K562 (cell line): ENCODE results near the gene CYP2R1. TPM values are rescaled to one million over a fixed set of nuclear protein-coding genes. Genes with fewer than 3 reads are reported as not detected.

Source experiments
- FOXM1 ChIP-seq, 2 experiments: fragments of 450-650 bp in 1 of 2; sonication (generic) in 1 of 2; formaldehyde crosslinking in 1 of 2; IDR thresholded peaks; 2 replicates each; pipeline versions ENCODE4 v1.6.1 to v1.9.0; 2017 to 2022; ENCODE audit warnings: low read depth in 2 of 2, mild to moderate bottlenecking in 2 of 2, missing genetic modification reagents in 1 of 2, moderate library complexity in 1 of 2
- HDAC8 ChIP-seq: fragments of 450-650 bp; IDR thresholded peaks from 2 replicates; pipeline ENCODE4 v1.6.1; 2016; ENCODE audit warnings: mild to moderate bottlenecking, missing genetic modification characterization, moderate library complexity, missing compliant biosample characterization
- HINFP ChIP-seq: fragments of 450-650 bp; conservative IDR thresholded peaks from 2 replicates; pipeline ENCODE4 v1.6.1; 2016; ENCODE audit warnings: missing genetic modification characterization, low read depth, mild to moderate bottlenecking, control low read depth, missing compliant biosample characterization
- LCOR ChIP-seq: sonication (generic); formaldehyde crosslinking; IDR thresholded peaks from 2 replicates; pipeline ENCODE4 v1.8.0; 2022; ENCODE audit warnings: mild to moderate bottlenecking, missing genetic modification reagents
- NFYB ChIP-seq: IDR thresholded peaks from 2 replicates; pipeline ENCODE4 v1.6.1; 2011; ENCODE audit warnings: mild to moderate bottlenecking, moderate library complexity; ENCODE audit not compliant: insufficient read length; ENCODE audit errors: extremely low read depth
- PATZ1 ChIP-seq: fragments of 250-450 bp; sonication (Bioruptor Pico); IDR thresholded peaks from 2 replicates; pipeline ENCODE4 v1.5.0; 2020; ENCODE audit warnings: mild to moderate bottlenecking, borderline replicate concordance
- PCBP1 ChIP-seq: fragments of 200-400 bp; formaldehyde crosslinking; IDR thresholded peaks from 2 replicates; pipeline ENCODE4 v1.6.1; 2018; ENCODE audit warnings: mild to moderate bottlenecking, low read depth, low read length; ENCODE audit not compliant: poor library complexity, severe bottlenecking
- RBM14 ChIP-seq: fragments of 200-400 bp; formaldehyde crosslinking; IDR thresholded peaks from 2 replicates; pipeline ENCODE4 v1.6.1; 2018; ENCODE audit warnings: low read depth, mild to moderate bottlenecking, low read length, moderate library complexity, borderline replicate concordance; ENCODE audit not compliant: insufficient read depth
- SNIP1 ChIP-seq: fragments of 450-650 bp; IDR thresholded peaks from 2 replicates; pipeline ENCODE4 v1.7.1; 2017; ENCODE audit warnings: low read depth, mild to moderate bottlenecking
- SRF ChIP-seq, 2 experiments: fragments of 250-450, 450-650 bp in 1 of 2; sonication (Bioruptor Pico) in 1 of 2; sonication (generic) in 1 of 2; formaldehyde crosslinking; IDR thresholded peaks; 2 replicates each; pipeline versions ENCODE4 v1.5.0 to v1.5.1; 2020 to 2022; ENCODE audit warnings: mild to moderate bottlenecking in 1 of 2, missing genetic modification reagents in 1 of 2
- ZNF217 ChIP-seq: sonication (generic); formaldehyde crosslinking; IDR thresholded peaks from 2 replicates; pipeline ENCODE4 v1.8.0; 2022; ENCODE audit warnings: mild to moderate bottlenecking, missing genetic modification reagents
- ZNF408 ChIP-seq: fragments of 250-450 bp; sonication (Bioruptor Pico); IDR thresholded peaks from 2 replicates; pipeline ENCODE4 v1.4.0; 2020; ENCODE audit warnings: low read depth, mild to moderate bottlenecking, moderate library complexity
- ZNF444 ChIP-seq: fragments of 250-450 bp; sonication (Bioruptor Pico); IDR thresholded peaks from 2 replicates; pipeline ENCODE4 v1.4.0; 2020; ENCODE audit warnings: mild to moderate bottlenecking, moderate library complexity
- polyA plus RNA-seq, 8 experiments: library from polyadenylated mRNA; depleted of rRNA in 4 of 8; stranded (reverse) in 5 of 8; unstranded in 3 of 8; fragments of >200 nt; fragmentation: Nextera tagmentation in 2 of 8; fragmentation: Illumina TruSeq in 1 of 8; extraction: Ambion mirVana in 2 of 8; extraction: Trizol in 1 of 8; gene quantifications; 2 replicates each; pipeline versions ENCODE4 v1.2.1 to v1.2.3, GENCODE V29; 2011 to 2014; ENCODE audit warnings: inconsistent platforms in 1 of 8, missing spikeins in 1 of 8
- total RNA-seq, 7 experiments: library from RNA; depleted of rRNA in 6 of 7; stranded (reverse); fragments of >200 nt in 6 of 7; fragmentation: Illumina TruSeq in 2 of 7; extraction: Trizol in 2 of 7; gene quantifications; 2 replicates each; pipeline versions ENCODE4 v1.2.1 to v1.2.3, GENCODE V29; 2011 to 2021; ENCODE audit warnings: low replicate concordance in 1 of 7
- TF ChIP-seq, protein P1 (sequence below): sonication (generic); formaldehyde crosslinking; IDR thresholded peaks from 2 replicates; pipeline ENCODE4 v1.4.0; 2020; ENCODE audit warnings: mild to moderate bottlenecking, missing genetic modification reagents
- TF ChIP-seq, protein P2 (sequence below): fragments of 450-650 bp; IDR thresholded peaks from 2 replicates; pipeline ENCODE4 v1.6.1; 2016

CYP2R1 gene
- total and polyA plus RNA-seq, 9 of the 15 experiments (the other 6 are each of a cell fraction or from before 2014, with no cell fraction given), result 19.4 to 40.5 (median 29.4) TPM

DNA sequence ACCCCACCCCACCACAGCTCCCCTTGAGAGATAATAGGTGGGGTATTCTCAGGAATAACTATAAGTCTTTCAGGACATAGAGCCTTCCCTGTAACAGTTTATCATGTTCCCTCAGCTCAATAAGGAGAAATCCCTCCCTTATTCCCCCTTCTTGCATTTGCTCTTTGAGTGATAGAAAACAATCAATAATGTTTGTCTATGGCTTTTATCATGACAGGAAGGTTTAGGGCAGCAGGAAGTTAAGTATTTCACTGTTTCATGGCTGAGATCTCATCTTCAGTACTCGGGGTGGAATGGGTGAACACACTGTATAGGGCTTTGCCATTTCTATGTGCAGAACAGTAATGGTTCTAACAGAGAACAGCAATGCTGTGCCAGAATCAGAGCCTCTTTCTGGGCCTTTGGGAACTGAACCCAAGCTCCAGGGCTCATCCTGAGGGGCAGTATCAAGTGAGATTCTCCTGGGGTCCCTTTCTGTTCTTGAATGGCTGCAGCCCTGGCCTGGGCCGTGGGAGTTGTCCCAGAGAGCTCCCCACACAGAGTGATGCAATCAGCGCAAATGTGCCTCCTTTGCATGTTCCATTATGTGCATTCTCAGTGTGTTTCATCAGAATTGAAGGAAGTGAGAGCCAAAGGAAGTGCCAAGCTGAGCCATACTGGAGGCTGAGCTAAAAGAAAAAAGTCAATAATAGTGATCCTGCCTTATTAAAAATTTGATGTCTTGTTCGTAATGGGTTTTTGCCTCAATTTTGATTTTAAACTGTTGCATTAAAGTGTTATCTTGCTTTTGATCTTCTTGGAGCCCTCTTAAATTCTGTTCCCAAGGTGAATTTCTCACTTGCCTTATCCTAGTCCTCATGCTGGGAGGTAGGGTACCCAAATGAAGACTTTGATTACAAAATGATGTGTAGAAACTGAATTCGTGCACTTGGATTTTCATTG, 2.9 kb upstream of the CYP2R1 start (continued):
- TF ChIP-seq RBM14 (no peak), PCBP1 (no peak), ZNF217 (no peak), PATZ1 (no peak; the same call in 1 of the 2 replicates), ZNF408 (CRISPR knock-in tag) (no peak), HDAC8 (tag) (0 out of 2 replicates have a peak, but pooled peaks have one; percentile 67), SRF (CRISPR knock-in tag; IDR thresholded peaks at IDR 0.05) (0 out of 4 replicates have a peak, but pooled peaks of 1 of the 2 experiments have one; percentile 22), NFYB (no peak), LCOR (CRISPR knock-in tag) (no peak), FOXM1 (IDR thresholded peaks at IDR 0.05; ENCODE audit: low read depth) (no peak), FOXM1 (CRISPR knock-in tag; IDR thresholded peaks at IDR 0.05; ENCODE audit: low read depth) (no peak), SNIP1 (no peak), ZNF444 (CRISPR knock-in tag) (no peak), HINFP (tag) (no peak)
- TF ChIP-seq, protein P1, sequence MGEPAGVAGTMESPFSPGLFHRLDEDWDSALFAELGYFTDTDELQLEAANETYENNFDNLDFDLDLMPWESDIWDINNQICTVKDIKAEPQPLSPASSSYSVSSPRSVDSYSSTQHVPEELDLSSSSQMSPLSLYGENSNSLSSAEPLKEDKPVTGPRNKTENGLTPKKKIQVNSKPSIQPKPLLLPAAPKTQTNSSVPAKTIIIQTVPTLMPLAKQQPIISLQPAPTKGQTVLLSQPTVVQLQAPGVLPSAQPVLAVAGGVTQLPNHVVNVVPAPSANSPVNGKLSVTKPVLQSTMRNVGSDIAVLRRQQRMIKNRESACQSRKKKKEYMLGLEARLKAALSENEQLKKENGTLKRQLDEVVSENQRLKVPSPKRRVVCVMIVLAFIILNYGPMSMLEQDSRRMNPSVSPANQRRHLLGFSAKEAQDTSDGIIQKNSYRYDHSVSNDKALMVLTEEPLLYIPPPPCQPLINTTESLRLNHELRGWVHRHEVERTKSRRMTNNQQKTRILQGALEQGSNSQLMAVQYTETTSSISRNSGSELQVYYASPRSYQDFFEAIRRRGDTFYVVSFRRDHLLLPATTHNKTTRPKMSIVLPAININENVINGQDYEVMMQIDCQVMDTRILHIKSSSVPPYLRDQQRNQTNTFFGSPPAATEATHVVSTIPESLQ, result no peak
- TF ChIP-seq, protein P2, sequence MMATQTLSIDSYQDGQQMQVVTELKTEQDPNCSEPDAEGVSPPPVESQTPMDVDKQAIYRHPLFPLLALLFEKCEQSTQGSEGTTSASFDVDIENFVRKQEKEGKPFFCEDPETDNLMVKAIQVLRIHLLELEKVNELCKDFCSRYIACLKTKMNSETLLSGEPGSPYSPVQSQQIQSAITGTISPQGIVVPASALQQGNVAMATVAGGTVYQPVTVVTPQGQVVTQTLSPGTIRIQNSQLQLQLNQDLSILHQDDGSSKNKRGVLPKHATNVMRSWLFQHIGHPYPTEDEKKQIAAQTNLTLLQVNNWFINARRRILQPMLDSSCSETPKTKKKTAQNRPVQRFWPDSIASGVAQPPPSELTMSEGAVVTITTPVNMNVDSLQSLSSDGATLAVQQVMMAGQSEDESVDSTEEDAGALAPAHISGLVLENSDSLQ, result peak; percentile 44; the same call in 1 of the 2 replicates
